H9 (cell line): ENCODE measurements around the gene NAMPT. TPM values are rescaled to one million over a fixed set of nuclear protein-coding genes. Genes with fewer than 3 reads are reported as not detected.

ENCODE experiments used
- DNase-seq: peaks from one replicate; pipeline ENCODE4 v3.0.0-alpha.2; 2017
- H2AFZ ChIP-seq: one replicate; pipeline ENCODE4 v1.6.1; 2013; ENCODE audit warnings: mild to moderate bottlenecking, low read length, control low read depth, moderate library complexity
- H2AK5ac ChIP-seq: 2 replicates; pipeline ENCODE4 v1.6.1; 2013; ENCODE audit warnings: low read length, control low read depth, mixed read lengths; ENCODE audit not compliant: insufficient read length
- H2BK120ac ChIP-seq: one replicate; pipeline ENCODE4 v1.6.1; 2013; ENCODE audit warnings: low read depth, mild to moderate bottlenecking, low read length, control low read depth, inconsistent platforms; ENCODE audit not compliant: poor library complexity, severe bottlenecking
- H2BK12ac ChIP-seq: 2 replicates; pipeline ENCODE4 v1.6.1; 2013; ENCODE audit warnings: low read length, control low read depth, mixed read lengths, low read depth; ENCODE audit not compliant: insufficient read length
- H2BK15ac ChIP-seq: 2 replicates; pipeline ENCODE4 v1.6.1; 2013; ENCODE audit warnings: low read depth, low read length, control low read depth
- H2BK20ac ChIP-seq: one replicate; pipeline ENCODE4 v1.6.1; 2013; ENCODE audit warnings: low read depth, mild to moderate bottlenecking, low read length, control low read depth, inconsistent platforms; ENCODE audit not compliant: poor library complexity, severe bottlenecking
- H2BK5ac ChIP-seq: 2 replicates; pipeline ENCODE4 v1.6.1; 2013; ENCODE audit warnings: low read length, control low read depth, mixed read lengths; ENCODE audit not compliant: insufficient read length
- H3K14ac ChIP-seq: 2 replicates; pipeline ENCODE4 v1.6.1; 2013; ENCODE audit warnings: low read length, control low read depth; ENCODE audit not compliant: insufficient read depth
- H3K18ac ChIP-seq: 2 replicates; pipeline ENCODE4 v1.6.1; 2013; ENCODE audit warnings: low read depth, mild to moderate bottlenecking, mixed read lengths, low read length, control low read depth; ENCODE audit not compliant: insufficient read length
- H3K23ac ChIP-seq: 2 replicates; pipeline ENCODE4 v1.6.1; 2013; ENCODE audit warnings: low read length, control low read depth, mixed read lengths, low read depth; ENCODE audit not compliant: insufficient read length
- H3K23me2 ChIP-seq: 2 replicates; pipeline ENCODE4 v1.6.1; 2013; ENCODE audit warnings: low read depth, mild to moderate bottlenecking, mixed read lengths, low read length, control low read depth; ENCODE audit not compliant: insufficient read length, poor library complexity, severe bottlenecking
- H3K27ac ChIP-seq: 2 replicates; pipeline ENCODE4 v1.5.1; 2013; ENCODE audit warnings: low read length, control low read depth, mixed read lengths, low read depth; ENCODE audit not compliant: insufficient read length
- H3K27me3 ChIP-seq: 2 replicates; pipeline ENCODE4 v1.6.1; 2013; ENCODE audit warnings: low read length, control low read depth, inconsistent platforms; ENCODE audit not compliant: insufficient read depth
- H3K4ac ChIP-seq: 2 replicates; pipeline ENCODE4 v1.6.1; 2013; ENCODE audit warnings: low read depth, mild to moderate bottlenecking, control low read depth, inconsistent platforms, low read length, moderate library complexity
- H3K4me1 ChIP-seq: 2 replicates; pipeline ENCODE4 v1.6.1; 2013; ENCODE audit warnings: low read length, control low read depth, inconsistent platforms; ENCODE audit not compliant: insufficient read depth
- H3K4me2 ChIP-seq: 2 replicates; pipeline ENCODE4 v1.6.1; 2013; ENCODE audit warnings: low read length, control low read depth, mixed read lengths; ENCODE audit not compliant: insufficient read length, insufficient read depth
- H3K56ac ChIP-seq: 2 replicates; pipeline ENCODE4 v1.6.1; 2013; ENCODE audit warnings: low read depth, mild to moderate bottlenecking, mixed read lengths, low read length, control low read depth; ENCODE audit not compliant: insufficient read length
- H3K79me1 ChIP-seq: 2 replicates; pipeline ENCODE4 v1.6.1; 2013; ENCODE audit warnings: low read depth, mild to moderate bottlenecking, moderate library complexity, low read length, control low read depth, inconsistent platforms; ENCODE audit not compliant: insufficient read depth, poor library complexity, severe bottlenecking
- H3K79me2 ChIP-seq: 2 replicates; pipeline ENCODE4 v1.6.1; 2013; ENCODE audit warnings: low read length, control low read depth, inconsistent platforms; ENCODE audit not compliant: insufficient read depth
- H3K9ac ChIP-seq: 2 replicates; pipeline ENCODE4 v1.6.1; 2013; ENCODE audit warnings: low read length, control low read depth, mixed read lengths; ENCODE audit not compliant: insufficient read length; ENCODE audit errors: extremely low read depth
- H3K9me3 ChIP-seq: one replicate; pipeline ENCODE4 v1.6.1; 2013; ENCODE audit warnings: low read depth, low read length, inconsistent platforms; ENCODE audit not compliant: control insufficient read depth
- H3T11ph ChIP-seq: one replicate; pipeline ENCODE4 v1.6.1; 2013; ENCODE audit warnings: mild to moderate bottlenecking, low read length, control low read depth, inconsistent platforms
- H4K20me1 ChIP-seq: one replicate; pipeline ENCODE4 v1.6.1; 2013; ENCODE audit not compliant: control insufficient read depth, insufficient read length, insufficient read depth
- H4K5ac ChIP-seq: 2 replicates; pipeline ENCODE4 v1.6.1; 2013; ENCODE audit warnings: low read depth, mild to moderate bottlenecking, mixed read lengths, low read length, control low read depth; ENCODE audit not compliant: insufficient read length
- H4K8ac ChIP-seq: replicated peaks from 2 replicates; pipeline ENCODE4 v1.6.1; 2013; ENCODE audit warnings: low read length, control low read depth, mixed read lengths, low read depth; ENCODE audit not compliant: insufficient read length
- H4K91ac ChIP-seq: 2 replicates; pipeline ENCODE4 v1.6.1; 2013; ENCODE audit warnings: low read depth, mild to moderate bottlenecking, moderate library complexity, mixed read lengths, low read length, control low read depth; ENCODE audit not compliant: insufficient read length
- H3K27ac Mint-ChIP-seq, 3 experiments: 2 replicates in 2 of 3; 3 replicates in 1 of 3; pipeline ENCODE4 v1.8.0; 2020 to 2021; ENCODE audit warnings: mixed read lengths in 3 of 3, mild to moderate bottlenecking in 1 of 3, moderate library complexity in 1 of 3
- H3K27me3 Mint-ChIP-seq: 2 replicates; pipeline ENCODE4 v1.8.0; 2021; ENCODE audit warnings: low read depth, mild to moderate bottlenecking, moderate library complexity, mixed read lengths
- H3K36me3 Mint-ChIP-seq, 3 experiments: 2 replicates in 2 of 3; 3 replicates in 1 of 3; pipeline ENCODE4 v1.8.0; 2020 to 2021; ENCODE audit warnings: low read depth in 3 of 3, mixed read lengths in 3 of 3; ENCODE audit not compliant: insufficient read depth in 1 of 3
- H3K4me1 Mint-ChIP-seq, 2 experiments: 2 replicates each; pipeline ENCODE4 v1.8.0; 2020; ENCODE audit warnings: mixed read lengths in 2 of 2
- H3K4me3 Mint-ChIP-seq, 2 experiments: 2 replicates in 1 of 2; 3 replicates in 1 of 2; pipeline ENCODE4 v1.8.0; 2020 to 2021; ENCODE audit warnings: mild to moderate bottlenecking in 2 of 2, mixed read lengths in 2 of 2, moderate library complexity in 1 of 2
- H3K9me3 Mint-ChIP-seq, 2 experiments: 2 replicates in 1 of 2; 3 replicates in 1 of 2; pipeline ENCODE4 v1.8.0; 2020; ENCODE audit warnings: mild to moderate bottlenecking in 2 of 2, mixed read lengths in 2 of 2, moderate library complexity in 1 of 2
- CTCF ChIP-seq: fragments of 200-600 bp; sonication (generic); conservative IDR thresholded peaks from 3 replicates; pipeline ENCODE4 v1.8.0; 2021; ENCODE audit warnings: antibody characterized with exemption, mild to moderate bottlenecking
- WGBS: extraction: QIAGEN DNeasy Blood & Tissue Kit; methylation state at CpG from one replicate; pipeline ENCODE4 v1.1.7; 2013; ENCODE audit warnings: missing lambda C conversion rate, low lambda C conversion rate, mixed read lengths; ENCODE audit not compliant: insufficient read length; ENCODE audit errors: extremely low coverage; 5-methylcytosine and 5-hydroxymethylcytosine counted together
- total RNA-seq: library from RNA; stranded (reverse); gene quantifications from 2 replicates; pipeline ENCODE4 v1.2.1, GENCODE V29; 2021

The NAMPT gene
- total RNA-seq, 1 experiment from 2014 or later = 83.5 TPM

GRCh38 chr7:106249488-106249887 is 35.3 kb downstream of the NAMPT start:
- Mint-ChIP-seq H3K27ac (no peak overlapping the region), H3K36me3 (peaks cover 38 to 53% (median 53%) of the 10 kb centered on the region in 3 experiments), H3K4me3 (no peak overlapping the region), H3K9me3 (peaks cover 10 to 12% of the 10 kb centered on the region in 2 experiments), H3K27me3 (no peaks in the 10 kb centered on the region), H3K4me1 (no peaks in the 10 kb centered on the region)
- Histone ChIP-seq H3K4me1 (no peaks in the 10 kb centered on the region), H3K4me2 (no peak overlapping the region), H2AFZ (no peak overlapping the region), H3K23ac (no peak overlapping the region), H3T11ph (no peak overlapping the region), H2BK120ac (no peak overlapping the region), H3K14ac (no peak overlapping the region), H2BK5ac (no peak overlapping the region), H2BK12ac (no peak overlapping the region), H3K27ac (no peak overlapping the region), H4K20me1 (no peaks in the 10 kb centered on the region), H3K27me3 (no peaks in the 10 kb centered on the region), H4K91ac (no peak overlapping the region), H3K56ac (no peak overlapping the region), H4K5ac (no peak overlapping the region), H3K9ac (no peak overlapping the region), H2BK20ac (no peak overlapping the region), H3K9me3 (peaks cover 4% of the 10 kb centered on the region), H4K8ac (no peak overlapping the region), H2AK5ac (no peak overlapping the region), H3K18ac (no peak overlapping the region), H3K23me2 (no peaks in the 10 kb centered on the region), H2BK15ac (no peak overlapping the region), H3K4ac (no peak overlapping the region), H3K79me2 (no peaks in the 10 kb centered on the region), H3K79me1 (no peaks in the 10 kb centered on the region)
- no peak for DNase-seq
- no CpG with 5 or more reads among the region's 4 CpGs for WGBS
- TF ChIP-seq CTCF = no peak
